T-helper 17 cell (primary cell): ENCODE data around the gene REXO4. TPM values are rescaled to one million over a fixed set of nuclear protein-coding genes. Genes with fewer than 3 reads are reported as not detected.
"Not testable (repeated sequence)": the region's sequence is repeated elsewhere in the genome, so short reads cannot be mapped to it uniquely, and the experiment has no call there.

Source experiments
- ATAC-seq: fragments of 150-1000 bp; cut with Tn5 transposase; 2 replicates; pipeline ENCODE4 v1.10.0; 2021; ENCODE audit warnings: mild to moderate bottlenecking, moderate library complexity
- DNase-seq, 3 donors: peaks; one replicate each; pipeline versions ENCODE4 v3.0.0 to v3.0.0-alpha.2; 2020 to 2021
- H3K9me3 ChIP-seq: one replicate; pipeline ENCODE4 v1.7.0; 2013; ENCODE audit warnings: low read length, mild to moderate bottlenecking; ENCODE audit not compliant: control insufficient read depth, poor library complexity, severe bottlenecking
- H3K27ac Mint-ChIP-seq: one replicate; pipeline ENCODE4 v1.8.0; 2022; ENCODE audit warnings: mild to moderate bottlenecking, moderate library complexity, mixed read lengths
- H3K27me3 Mint-ChIP-seq: one replicate; pipeline ENCODE4 v1.8.0; 2022; ENCODE audit warnings: mixed read lengths
- H3K36me3 Mint-ChIP-seq: one replicate; pipeline ENCODE4 v1.8.0; 2022; ENCODE audit warnings: low read depth, mixed read lengths
- H3K4me1 Mint-ChIP-seq: one replicate; pipeline ENCODE4 v1.8.0; 2022; ENCODE audit warnings: mild to moderate bottlenecking, mixed read lengths
- H3K4me3 Mint-ChIP-seq: one replicate; pipeline ENCODE4 v1.8.0; 2022; ENCODE audit warnings: mild to moderate bottlenecking, moderate library complexity, mixed read lengths
- total RNA-seq, 4 donors: library from RNA in 2 of 4; stranded (reverse) in 2 of 4; gene quantifications; one replicate each; pipeline ENCODE4 v1.2.3 and lab custom pipeline; 2022 to 2026

REXO4 gene
- total RNA-seq, 2 donors from 2014 or later = 17.0 to 23.4 TPM

- DNase-seq = no peak
- ATAC-seq = no peak
- Mint-ChIP-seq H3K4me1 (peaks cover 2% of the 10 kb centered on the region), H3K36me3 (no peaks in the 10 kb centered on the region), H3K27ac (no peak overlapping the region), H3K4me3 (no peak overlapping the region), H3K27me3 (peaks cover 6% of the 10 kb centered on the region)
- no peaks in the 10 kb centered on the region for H3K9me3 ChIP-seq
Observed at GRCh38 chr9:133384736-133385321, 33.0 kb downstream of the REXO4 start.

GRCh38 chr9:133383438-133383837 lies 34.4 kb downstream of the REXO4 start:
- H3K27ac Mint-ChIP-seq = no peak overlapping the region
- H3K9me3 ChIP-seq = no peaks in the 10 kb centered on the region
- H3K36me3 Mint-ChIP-seq = no peaks in the 10 kb centered on the region
- ATAC-seq (no peak), DNase-seq (no peak)
- H3K4me3 Mint-ChIP-seq = no peak overlapping the region
- H3K27me3 Mint-ChIP-seq = no peaks in the 10 kb centered on the region
- H3K4me1 Mint-ChIP-seq = no peaks in the 10 kb centered on the region

- H3K9me3 ChIP-seq = no peaks in the 10 kb centered on the region
- H3K27me3 Mint-ChIP-seq = no peaks in the 10 kb centered on the region
- no peak overlapping the region for H3K4me3 Mint-ChIP-seq
- H3K4me1 Mint-ChIP-seq = no peaks in the 10 kb centered on the region
- DNase-seq = no peak
- H3K36me3 Mint-ChIP-seq = no peaks in the 10 kb centered on the region
- no peak overlapping the region for H3K27ac Mint-ChIP-seq
- ATAC-seq = no peak
Observed at GRCh38 chr9:133382507-133383141, 35.2 kb downstream of the REXO4 start.

GRCh38 chr9:133380734-133381133 lies 37.1 kb downstream of the REXO4 start:
- Mint-ChIP-seq H3K36me3 (no peaks in the 10 kb centered on the region), H3K4me1 (no peaks in the 10 kb centered on the region), H3K27me3 (no peaks in the 10 kb centered on the region), H3K4me3 (no peak overlapping the region), H3K27ac (no peak overlapping the region)
- no peak for DNase-seq
- no peaks in the 10 kb centered on the region for H3K9me3 ChIP-seq
- no peak for ATAC-seq

- peaks cover 4% of the 10 kb centered on the region for H3K36me3 Mint-ChIP-seq
- no peak overlapping the region for H3K27ac Mint-ChIP-seq
Observed at GRCh38 chr9:133379153-133380086, 38.4 kb downstream of the REXO4 start.

GRCh38 chr9:133378408-133378962 lies 39.3 kb downstream of the REXO4 start:
- no peak for DNase-seq
- no peak for ATAC-seq
- peaks cover 8% of the 10 kb centered on the region for H3K4me1 Mint-ChIP-seq
- no peak overlapping the region for H3K27ac Mint-ChIP-seq
- H3K9me3 ChIP-seq = no peaks in the 10 kb centered on the region
- peaks cover 4% of the 10 kb centered on the region for H3K36me3 Mint-ChIP-seq
- H3K27me3 Mint-ChIP-seq = no peaks in the 10 kb centered on the region
- no peak overlapping the region for H3K4me3 Mint-ChIP-seq

More at GRCh38 chr9:133379153-133380086, 38.4 kb downstream of the REXO4 start:
- Mint-ChIP-seq H3K4me1 (peaks cover 8% of the 10 kb centered on the region), H3K4me3 (no peak overlapping the region), H3K27me3 (no peaks in the 10 kb centered on the region)
- DNase-seq (no peak), ATAC-seq (no peak)
- no peaks in the 10 kb centered on the region for H3K9me3 ChIP-seq

- ATAC-seq (no peak), DNase-seq (no peak)
- no peaks in the 10 kb centered on the region for H3K9me3 ChIP-seq
- peaks cover 11% of the 10 kb centered on the region for H3K4me1 Mint-ChIP-seq
- no peak overlapping the region for H3K4me3 Mint-ChIP-seq
- no peaks in the 10 kb centered on the region for H3K27me3 Mint-ChIP-seq
- H3K36me3 Mint-ChIP-seq = peaks cover 4% of the 10 kb centered on the region
- H3K27ac Mint-ChIP-seq = no peak overlapping the region
Observed at GRCh38 chr9:133377721-133378216, 40.0 kb downstream of the REXO4 start.

- H3K27ac Mint-ChIP-seq = not testable (repeated sequence)
- H3K4me1 Mint-ChIP-seq = peaks cover 16% of the 10 kb centered on the region
Observed at GRCh38 chr9:133377280-133377679, 40.5 kb downstream of the REXO4 start.

GRCh38 chr9:133375724-133376654 lies 41.8 kb downstream of the REXO4 start, which contains the start of the genes STKLD1 and SURF4:
TSS of gene STKLD1 (plus strand) at chr9:133376366. CDS start at chr9:133376474, 108 bp downstream.
TSS of gene SURF4 (minus strand) at chr9:133376060. CDS start at chr9:133375969, 91 bp downstream.
- peaks cover 4% of the 10 kb centered on the region for H3K36me3 Mint-ChIP-seq
- peak within 1 kb of the TSS; percentile 93 for H3K4me3 Mint-ChIP-seq

More at GRCh38 chr9:133377280-133377679, 40.5 kb downstream of the REXO4 start:
- H3K9me3 ChIP-seq, DNase-seq, H3K27me3 Mint-ChIP-seq, H3K36me3 Mint-ChIP-seq, ATAC-seq: not testable (repeated sequence)
- peak overlapping the region; percentile 75 for H3K4me3 Mint-ChIP-seq

GRCh38 chr9:133375116-133375723 lies 42.6 kb downstream of the REXO4 start:
- ATAC-seq (no peak), DNase-seq (no peak)
- H3K27ac Mint-ChIP-seq = peak overlapping the region; percentile 98
- no peaks in the 10 kb centered on the region for H3K9me3 ChIP-seq
- H3K4me3 Mint-ChIP-seq = peak overlapping the region; percentile 93
- no peaks in the 10 kb centered on the region for H3K27me3 Mint-ChIP-seq
- peaks cover 37% of the 10 kb centered on the region for H3K4me1 Mint-ChIP-seq
- H3K36me3 Mint-ChIP-seq = peaks cover 4% of the 10 kb centered on the region

More at GRCh38 chr9:133375724-133376654, 41.8 kb downstream of the REXO4 start, which contains the start of the genes STKLD1 and SURF4:
- H3K9me3 ChIP-seq = no peaks in the 10 kb centered on the region
- Mint-ChIP-seq H3K27me3 (no peaks in the 10 kb centered on the region), H3K27ac (peak within 1 kb of the TSS; percentile 98), H3K4me1 (peaks cover 29% of the 10 kb centered on the region)
- DNase-seq = peak; percentile 91 to 93 (median 92)
- ATAC-seq = peak; percentile 84

GRCh38 chr9:133374612-133375115 lies 43.1 kb downstream of the REXO4 start:
- Mint-ChIP-seq H3K4me3 (peak overlapping the region; percentile 93), H3K4me1 (peaks cover 42% of the 10 kb centered on the region)
- no peak for ATAC-seq

More at GRCh38 chr9:133374612-133375115, 43.1 kb downstream of the REXO4 start:
- peaks cover 4% of the 10 kb centered on the region for H3K36me3 Mint-ChIP-seq
- H3K9me3 ChIP-seq = no peaks in the 10 kb centered on the region
- H3K27me3 Mint-ChIP-seq = no peaks in the 10 kb centered on the region
- peak overlapping the region; percentile 98 for H3K27ac Mint-ChIP-seq
- DNase-seq = no peak
